GM18498 (cell line): ENCODE data around the gene BMP5.
A peak's percentile ranks its signal among the peaks of the same experiment; 100 is the strongest.
"Not testable (repeated sequence)": the region's sequence is repeated elsewhere in the genome, so short reads cannot be mapped to it uniquely, and the experiment has no call there.

Source experiments
- ATAC-seq: cut with Tn5 transposase; IDR thresholded peaks from one replicate; pipeline ENCODE4 v1.9.1; 2021; ENCODE audit warnings: mild to moderate bottlenecking, moderate library complexity; ENCODE audit not compliant: unreplicated experiment

BMP5 gene

DNA sequence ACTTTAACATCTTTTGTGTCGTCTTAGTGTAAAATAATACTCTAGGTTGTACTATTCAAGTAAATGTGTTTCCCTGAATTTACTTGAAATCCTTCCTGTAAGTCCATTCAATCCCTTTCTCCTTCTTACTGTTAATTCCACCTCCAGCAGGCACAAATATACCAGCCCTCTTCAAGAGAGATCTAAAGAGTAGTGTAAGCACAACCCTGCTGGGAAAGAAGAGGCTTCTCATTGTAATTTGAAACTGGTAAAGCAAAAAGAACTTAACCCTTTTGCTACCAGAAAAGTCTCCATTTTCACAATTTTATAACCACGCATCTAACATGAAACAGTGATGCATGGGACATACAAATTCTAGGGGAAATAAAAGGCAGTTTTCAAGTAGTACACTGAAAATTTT lies at the start of gene BMP5:
BMP5 (minus strand) TSS at position 191 of the 400 bp plus-strand sequence. CDS start 725 bp downstream, outside the sequence.
- ATAC-seq = no peak

DNA sequence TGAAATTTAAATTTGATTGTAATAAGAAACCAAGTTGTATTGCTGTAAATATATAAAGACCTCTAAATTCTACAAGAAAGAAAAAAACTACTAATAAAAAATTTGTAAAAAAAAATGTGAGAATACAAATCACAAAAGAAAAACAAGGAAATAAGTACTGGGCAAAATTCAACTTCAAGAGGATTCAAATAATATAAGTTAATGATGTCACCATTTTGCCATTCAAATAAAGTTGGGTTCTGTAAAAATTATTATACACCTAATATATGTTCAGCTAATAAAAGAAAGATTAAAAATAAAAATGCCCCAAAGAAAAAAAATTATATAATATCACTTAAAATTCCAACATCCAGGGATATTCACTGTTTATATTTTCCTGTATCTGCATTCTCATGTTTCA lies 47.0 kb upstream of the BMP5 start:
- ATAC-seq = no peak

- ATAC-seq = no peak
These were observed 44.4 kb upstream of the BMP5 start for GRCh38 chr6:55919716-55920308.

DNA sequence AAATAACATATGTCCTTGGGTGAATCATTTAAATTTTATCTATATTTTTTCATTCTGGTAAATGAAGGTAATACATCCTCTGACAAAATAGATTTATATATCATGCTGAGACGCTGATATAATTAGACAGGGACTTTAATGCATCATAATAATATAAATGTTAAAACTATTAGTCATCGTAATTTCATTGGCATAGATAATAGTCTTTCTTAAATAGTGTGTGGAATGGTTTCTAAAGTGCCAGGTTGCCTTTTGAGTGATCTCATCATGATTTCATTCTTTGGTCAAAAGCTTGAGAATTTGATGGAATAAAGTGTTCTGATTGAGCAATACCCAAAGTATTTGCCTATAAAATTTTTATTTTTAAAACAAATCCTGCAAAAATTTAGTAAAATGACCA lies 43.2 kb upstream of the BMP5 start:
- no peak for ATAC-seq

- no peak for ATAC-seq
These were observed 42.5 kb upstream of the BMP5 start for GRCh38 chr6:55917751-55918415.

DNA sequence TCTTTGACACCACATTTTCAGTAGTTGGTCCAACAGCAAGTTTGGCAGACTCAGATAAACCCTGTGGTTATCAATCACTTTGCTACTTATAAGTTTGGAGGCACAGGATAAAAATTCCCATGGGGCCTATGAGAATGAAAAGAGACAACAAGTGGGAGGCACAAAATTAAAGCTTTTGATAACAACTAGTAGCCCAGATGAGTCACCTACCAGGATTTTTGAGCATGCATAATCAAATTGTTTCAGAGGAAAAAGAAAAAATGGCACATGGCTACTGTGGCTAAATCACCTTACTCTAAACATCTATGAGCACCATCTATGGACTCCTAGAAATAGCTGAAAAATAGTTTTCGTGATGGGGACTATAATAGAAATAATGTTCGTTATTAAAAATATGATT lies 40.8 kb upstream of the BMP5 start:
- ATAC-seq = no peak

DNA sequence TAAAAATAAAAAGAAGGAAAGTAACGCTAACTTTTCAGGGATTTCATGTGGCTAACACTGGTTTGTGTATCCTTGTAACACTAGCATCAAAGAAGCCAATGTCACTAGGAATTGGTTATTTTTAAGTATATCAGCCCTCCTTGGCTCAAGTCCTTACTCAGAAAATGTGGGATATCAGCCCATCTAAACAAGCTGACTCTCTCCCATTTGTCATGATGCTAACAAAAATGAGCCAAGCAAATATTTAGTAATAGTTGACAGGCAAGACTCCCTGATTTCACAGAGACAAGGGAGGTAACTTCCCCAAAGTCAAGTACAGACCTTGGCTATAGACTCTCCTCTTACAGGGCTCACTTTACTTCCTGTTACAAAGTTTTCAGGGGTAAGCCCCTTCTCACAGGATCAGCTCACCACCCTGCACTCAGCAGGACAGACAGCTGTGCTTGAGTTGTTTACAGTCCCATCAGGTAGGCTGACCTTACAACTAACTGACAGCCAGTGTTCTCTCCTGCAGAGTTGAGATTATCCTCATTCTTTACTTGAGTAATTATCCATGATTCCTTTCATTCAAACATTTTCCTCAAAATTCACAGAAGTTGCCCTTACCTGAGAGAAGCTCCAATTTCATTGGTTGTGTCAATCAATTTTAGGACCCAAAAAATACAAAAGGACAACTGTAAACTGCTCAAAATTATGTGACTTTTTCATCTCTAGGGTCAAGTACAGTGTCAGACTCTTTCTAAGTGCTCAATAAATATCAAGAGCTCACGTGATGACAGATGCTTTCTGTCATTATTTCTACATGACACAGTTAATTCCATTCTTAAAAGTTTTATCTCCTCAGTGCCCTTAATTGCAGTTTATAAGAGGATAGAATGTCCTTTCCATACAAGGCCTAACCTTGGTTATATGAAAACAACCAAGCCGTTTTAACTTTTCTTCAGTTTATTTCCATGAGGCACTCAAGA lies 38.1 kb upstream of the BMP5 start:
- ATAC-seq = no peak

DNA sequence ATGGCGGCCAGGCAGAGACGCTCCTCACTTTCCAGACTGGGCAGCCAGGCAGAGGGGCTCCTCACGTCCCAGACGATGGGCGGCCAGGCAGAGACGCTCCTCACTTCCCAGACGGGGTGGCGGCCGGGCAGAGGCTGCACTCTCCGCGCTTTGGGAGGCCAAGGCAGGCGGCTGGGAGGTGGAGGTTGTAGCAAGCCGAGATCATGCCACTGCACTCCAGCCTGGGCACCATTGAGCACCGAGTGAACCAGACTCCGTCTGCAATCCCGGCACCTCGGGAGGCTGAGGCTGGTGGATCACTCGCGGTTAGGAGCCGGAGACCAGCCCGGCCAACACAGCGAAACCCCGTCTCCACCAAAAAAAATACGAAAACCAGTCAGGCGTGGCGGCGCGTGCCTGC lies 35.1 kb upstream of the BMP5 start:
- ATAC-seq = not testable (repeated sequence)

DNA sequence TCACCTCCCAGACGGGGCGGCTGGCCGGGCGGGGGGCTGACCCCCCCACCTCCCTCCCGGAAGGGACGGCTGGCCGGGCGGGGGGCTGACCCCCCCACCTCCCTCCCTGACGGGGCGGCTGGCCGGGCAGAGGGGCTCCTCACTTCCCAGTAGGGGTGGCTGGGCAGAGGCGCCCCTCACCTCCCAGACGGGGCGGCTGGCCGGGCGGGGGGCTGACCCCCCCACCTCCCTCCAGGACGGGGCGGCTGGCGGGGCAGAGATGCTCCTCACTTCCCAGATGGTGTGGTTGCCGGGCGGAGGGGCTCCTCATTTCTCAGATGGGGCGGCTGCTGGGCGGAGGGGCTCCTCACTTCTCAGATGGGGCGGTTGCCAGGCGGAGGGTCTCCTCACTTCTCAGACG lies 34.5 kb upstream of the BMP5 start:
- not testable (repeated sequence) for ATAC-seq

DNA sequence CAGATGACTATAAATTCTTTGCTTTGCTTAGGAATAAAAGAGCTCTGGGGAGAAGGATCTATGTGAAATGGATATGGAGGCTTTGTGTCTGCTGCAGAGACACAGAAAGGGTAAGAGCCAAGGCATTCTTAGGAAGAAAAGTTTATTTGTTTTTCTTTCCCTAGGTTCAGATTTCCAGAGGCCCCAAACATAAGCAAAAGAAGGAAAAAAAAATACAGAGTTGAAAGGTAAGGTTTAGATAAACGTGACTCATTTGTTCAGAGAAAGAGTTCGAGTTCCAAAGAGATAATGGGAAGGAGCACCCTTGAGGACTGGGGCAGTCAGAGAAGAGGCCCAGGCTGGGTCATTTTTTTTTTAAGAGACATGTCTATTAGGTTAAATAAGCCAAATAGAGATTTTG lies 27.4 kb upstream of the BMP5 start:
- no peak for ATAC-seq

DNA sequence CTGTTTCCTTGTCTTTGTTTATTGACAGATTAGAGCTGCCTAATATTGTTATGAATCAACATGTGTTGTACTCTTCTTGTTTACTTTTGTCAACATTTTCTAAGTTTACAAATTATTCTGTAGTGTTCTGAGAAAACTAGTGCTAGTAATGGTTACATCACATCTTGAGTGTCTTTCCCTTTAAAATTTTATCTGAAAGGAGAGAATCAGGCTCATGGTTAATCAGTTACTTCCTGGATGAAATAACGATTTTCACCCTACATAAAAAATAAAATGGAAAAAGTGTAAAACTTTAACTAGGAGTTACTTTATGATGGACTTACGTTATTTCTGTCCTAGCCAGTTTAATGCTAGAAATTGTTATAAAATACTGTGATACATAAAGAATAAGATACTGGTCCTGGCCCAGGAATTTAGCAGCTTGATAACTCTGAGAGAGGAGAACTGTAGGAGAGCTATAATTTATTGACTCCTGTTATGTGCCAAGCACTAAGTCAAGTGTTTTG lies 26.4 kb upstream of the BMP5 start:
- no peak for ATAC-seq

- ATAC-seq = no peak
These were observed 23.0 kb upstream of the BMP5 start for GRCh38 chr6:55898342-55898741.

GRCh38 chr6:55897346-55897745 lies 22.0 kb upstream of the BMP5 start:
- no peak for ATAC-seq

DNA sequence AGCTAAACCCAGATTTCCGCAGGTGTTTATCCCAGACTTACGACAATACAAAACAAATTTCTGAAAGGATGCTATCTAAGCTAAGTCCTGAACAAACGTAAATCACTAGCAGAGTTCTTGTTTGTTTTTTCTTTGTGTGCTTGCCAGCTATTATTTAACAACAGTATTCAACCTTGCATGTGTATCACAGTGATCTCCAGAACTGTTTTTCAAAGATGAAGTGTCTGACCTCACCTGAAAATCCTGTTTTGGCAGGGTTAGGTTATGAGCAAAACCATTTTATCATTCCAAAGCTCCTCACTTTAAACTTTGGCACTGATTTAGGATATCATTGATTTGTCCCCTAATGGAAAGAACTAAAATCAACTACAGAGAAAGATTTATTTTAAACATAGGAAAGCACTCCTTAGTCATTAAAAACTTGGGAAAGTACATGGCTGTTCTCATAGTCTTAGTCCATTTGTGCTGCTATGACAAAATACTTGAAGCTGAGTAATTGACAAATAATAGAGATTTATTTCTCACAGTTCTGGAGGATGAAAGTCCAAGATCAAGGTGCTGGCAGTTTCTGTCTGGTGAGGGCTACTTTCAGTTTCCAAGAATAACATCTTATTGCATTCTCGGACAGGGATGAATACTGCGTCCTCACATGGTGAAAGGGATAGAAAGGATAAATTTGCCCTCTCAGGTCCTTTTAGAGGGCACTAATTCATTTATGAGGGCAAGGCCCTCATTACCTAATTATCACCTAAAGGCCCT lies 20.8 kb upstream of the BMP5 start:
- ATAC-seq = no peak

- ATAC-seq = no peak
These were observed 17.5 kb upstream of the BMP5 start for GRCh38 chr6:55892749-55893357.

DNA sequence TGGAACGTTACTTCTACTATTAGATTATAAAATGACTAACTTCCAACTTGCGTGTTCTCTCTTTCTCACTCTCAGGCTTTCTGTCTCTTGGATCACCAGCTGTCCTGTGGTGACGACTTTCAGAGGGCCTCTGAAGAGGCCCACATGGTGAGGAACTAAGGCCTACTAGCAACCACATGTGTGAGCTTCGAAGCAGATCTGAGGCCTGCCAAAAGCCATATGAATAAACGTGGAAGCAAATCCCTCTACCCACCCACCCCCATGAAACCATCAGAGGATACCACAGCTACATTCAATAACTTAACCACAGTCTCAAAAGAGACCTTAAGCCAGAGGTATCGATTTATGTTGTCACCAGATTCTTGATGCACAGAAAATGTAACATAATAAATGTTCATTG lies 13.5 kb upstream of the BMP5 start:
- peak; percentile 80 for ATAC-seq

DNA sequence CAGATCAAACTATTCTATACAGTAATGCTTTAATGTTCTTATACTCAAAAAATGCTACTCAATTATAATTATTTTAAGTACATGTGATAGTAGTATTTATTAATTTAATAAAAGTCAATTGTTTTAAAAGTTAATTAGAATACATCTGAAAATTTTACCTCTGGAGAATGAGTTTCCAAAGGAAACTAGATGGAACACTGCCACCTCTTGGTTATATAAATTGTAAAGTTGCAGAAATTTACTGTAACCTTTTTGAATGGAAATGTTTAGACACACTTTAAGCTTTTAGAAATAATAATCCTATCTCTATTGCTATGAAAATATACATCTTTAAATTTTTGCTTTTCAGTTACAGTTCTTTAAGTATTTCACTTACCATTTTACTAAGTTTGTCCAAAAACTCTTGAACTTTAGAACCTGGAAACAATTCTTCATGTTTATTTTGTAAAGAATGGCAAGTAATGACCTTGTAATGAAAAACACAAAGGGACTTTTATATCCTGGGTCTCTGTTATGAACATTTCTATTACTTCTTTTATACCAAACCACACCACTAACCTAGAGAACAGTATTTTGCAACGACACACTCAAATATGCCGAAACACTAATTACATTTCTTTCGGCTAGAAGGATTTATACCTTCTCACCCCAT lies 10.9 kb upstream of the BMP5 start:
- ATAC-seq = no peak

- no peak for ATAC-seq
These were observed 7.6 kb upstream of the BMP5 start for GRCh38 chr6:55882718-55883569.

DNA sequence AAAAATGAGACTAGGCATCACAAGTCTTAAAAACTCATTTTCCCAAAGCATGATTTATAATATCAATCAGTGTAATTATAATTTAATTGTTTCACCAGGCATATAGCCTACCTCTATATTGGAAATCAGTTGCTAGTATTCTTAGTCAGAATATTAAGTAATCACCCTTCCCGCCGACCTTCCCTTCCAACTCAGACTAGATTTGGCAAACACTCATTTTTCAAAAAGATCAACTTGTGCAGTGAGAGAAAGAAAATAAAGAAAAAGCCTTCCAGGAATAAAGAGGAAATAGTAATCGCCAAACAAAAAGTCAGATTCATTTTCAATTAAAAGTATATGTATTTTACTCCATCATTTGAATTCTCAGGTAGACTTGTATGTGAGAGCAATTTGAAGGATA lies 1.9 kb upstream of the BMP5 start:
- ATAC-seq = no peak
